Caco-2 (cell line): ENCODE results near the gene TMTC2. TPM values are rescaled to one million over a fixed set of nuclear protein-coding genes. Genes with fewer than 3 reads are reported as not detected.

Experiments used
- BruUV-seq: library from RNA; stranded (reverse); fragments of 400-500 nt; replicated peaks from 2 replicates; lab custom pipeline; 2021; lab: Mats Ljungman, UMichigan
- CTCF ChIA-PET: fragments of 300-600 bp; sonication (Branson Sonifier 250); formaldehyde crosslinking; loops from one replicate; lab custom pipeline; 2022; ENCODE audit warnings: antibody characterized with exemption; lab: Charles Lee
- POLR2A ChIA-PET: fragments of 300-600 bp; sonication (Branson Sonifier 250); formaldehyde crosslinking; loops from one replicate; lab custom pipeline; 2022; ENCODE audit warnings: antibody characterized with exemption; lab: Charles Lee
- DNase-seq, 2 experiments: peaks; one replicate each; pipeline versions ENCODE4 v3.0.0 to v3.0.0-alpha.2; 2020 to 2022
- H3K27me3 ChIP-seq: replicated peaks from 2 replicates; pipeline ENCODE4 v1.6.0; 2011; ENCODE audit warnings: low read length; ENCODE audit not compliant: control insufficient read depth, insufficient read depth
- H3K36me3 ChIP-seq: 2 replicates; pipeline ENCODE4 v1.5.1; 2011; ENCODE audit warnings: low read length; ENCODE audit not compliant: control insufficient read depth, insufficient read depth
- H3K4me1 ChIP-seq: fragments of 250-450 bp; sonication (Bioruptor Pico); 2 replicates; pipeline ENCODE4 v1.5.1; 2020; ENCODE audit warnings: mild to moderate bottlenecking
- H3K4me3 ChIP-seq: 2 replicates; pipeline ENCODE4 v1.5.1; 2011; ENCODE audit warnings: low read depth, mild to moderate bottlenecking, control low read depth, low read length
- H3K9me3 ChIP-seq: fragments of 250-450 bp; sonication (Bioruptor Pico); 2 replicates; pipeline ENCODE4 v1.5.1; 2020; ENCODE audit warnings: mild to moderate bottlenecking, moderate library complexity
- H3K27ac Mint-ChIP-seq: one replicate; pipeline ENCODE4 v1.8.0; 2022; ENCODE audit warnings: mixed read lengths; ENCODE audit not compliant: unreplicated experiment
- H3K27me3 Mint-ChIP-seq: one replicate; pipeline ENCODE4 v1.8.0; 2022; ENCODE audit warnings: mixed read lengths; ENCODE audit not compliant: insufficient read depth, unreplicated experiment
- H3K36me3 Mint-ChIP-seq: one replicate; pipeline ENCODE4 v1.8.0; 2022; ENCODE audit warnings: mild to moderate bottlenecking, mixed read lengths; ENCODE audit not compliant: insufficient read depth, unreplicated experiment
- H3K4me1 Mint-ChIP-seq: one replicate; pipeline ENCODE4 v1.8.0; 2022; ENCODE audit warnings: low read depth, mixed read lengths; ENCODE audit not compliant: unreplicated experiment
- H3K4me3 Mint-ChIP-seq: one replicate; pipeline ENCODE4 v1.8.0; 2022; ENCODE audit warnings: mild to moderate bottlenecking, moderate library complexity, mixed read lengths; ENCODE audit not compliant: unreplicated experiment
- H3K9me3 Mint-ChIP-seq: one replicate; pipeline ENCODE4 v1.8.0; 2022; ENCODE audit warnings: mixed read lengths; ENCODE audit not compliant: unreplicated experiment
- intact Hi-C: fragments of 100-400 bp; cut with micrococcal nuclease; formaldehyde crosslinking; loops from one replicate; pipeline ENCODE4 v1.10.0; 2022; ENCODE audit not compliant: unreplicated experiment
- total RNA-seq: library from RNA; stranded (reverse); gene quantifications from 2 replicates; pipeline ENCODE4 v1.2.3, GENCODE V29; 2022
- TF ChIP-seq, protein P1 (sequence below), 2 experiments: fragments of 200-600 bp in 1 of 2; IDR thresholded peaks; 1 replicate in 1 of 2; 2 replicates in 1 of 2; pipeline versions ENCODE4 v1.5.1 to v1.8.0; 2011 to 2022; ENCODE audit warnings: antibody characterized with exemption in 1 of 2, control low read depth in 1 of 2, inconsistent platforms in 1 of 2, low read depth in 1 of 2, low read length in 1 of 2, mild to moderate bottlenecking in 1 of 2, moderate library complexity in 1 of 2; ENCODE audit not compliant: insufficient read depth in 1 of 2, severe bottlenecking in 1 of 2, unreplicated experiment in 1 of 2

TMTC2 gene
- total RNA-seq, 1 experiment from 2014 or later = 2.2 TPM

DNA sequence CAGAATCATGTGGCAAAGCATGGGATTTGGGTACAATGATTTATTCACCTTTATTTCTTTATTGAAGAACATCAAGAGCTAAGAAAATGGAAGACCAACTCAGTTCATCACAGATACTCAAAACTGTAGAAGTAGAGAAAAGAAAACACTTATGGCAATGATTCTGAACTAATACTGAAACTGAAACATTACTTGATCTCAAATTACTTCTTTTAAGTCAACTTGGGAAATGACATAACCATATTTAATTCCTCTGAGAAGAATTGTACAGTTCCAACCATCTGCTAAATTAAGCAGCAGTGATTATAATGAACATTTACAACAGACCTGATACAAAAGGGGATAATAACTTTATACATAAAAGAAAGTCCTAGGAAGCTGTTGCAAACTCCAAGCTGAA is 466.5 kb downstream of the TMTC2 start:
- intact Hi-C loops = no loop called here
- CTCF ChIA-PET = no interaction called here
- POLR2A ChIA-PET = no interaction called here
- TF ChIP-seq, protein P1, sequence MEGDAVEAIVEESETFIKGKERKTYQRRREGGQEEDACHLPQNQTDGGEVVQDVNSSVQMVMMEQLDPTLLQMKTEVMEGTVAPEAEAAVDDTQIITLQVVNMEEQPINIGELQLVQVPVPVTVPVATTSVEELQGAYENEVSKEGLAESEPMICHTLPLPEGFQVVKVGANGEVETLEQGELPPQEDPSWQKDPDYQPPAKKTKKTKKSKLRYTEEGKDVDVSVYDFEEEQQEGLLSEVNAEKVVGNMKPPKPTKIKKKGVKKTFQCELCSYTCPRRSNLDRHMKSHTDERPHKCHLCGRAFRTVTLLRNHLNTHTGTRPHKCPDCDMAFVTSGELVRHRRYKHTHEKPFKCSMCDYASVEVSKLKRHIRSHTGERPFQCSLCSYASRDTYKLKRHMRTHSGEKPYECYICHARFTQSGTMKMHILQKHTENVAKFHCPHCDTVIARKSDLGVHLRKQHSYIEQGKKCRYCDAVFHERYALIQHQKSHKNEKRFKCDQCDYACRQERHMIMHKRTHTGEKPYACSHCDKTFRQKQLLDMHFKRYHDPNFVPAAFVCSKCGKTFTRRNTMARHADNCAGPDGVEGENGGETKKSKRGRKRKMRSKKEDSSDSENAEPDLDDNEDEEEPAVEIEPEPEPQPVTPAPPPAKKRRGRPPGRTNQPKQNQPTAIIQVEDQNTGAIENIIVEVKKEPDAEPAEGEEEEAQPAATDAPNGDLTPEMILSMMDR (IDR thresholded peaks at IDR 0.05; ENCODE audit: insufficient read depth in 1 of 2, low read depth in 1 of 2, low read length in 1 of 2, severe bottlenecking in 1 of 2, unreplicated experiment in 1 of 2) = no peak
- no peaks in the 10 kb centered on the region for H3K27me3 ChIP-seq
- Mint-ChIP-seq H3K27me3 (peaks cover 3% of the 10 kb centered on the region), H3K4me3 (no peak overlapping the region), H3K9me3 (no peaks in the 10 kb centered on the region), H3K36me3 (no peaks in the 10 kb centered on the region), H3K27ac (no peak overlapping the region), H3K4me1 (no peaks in the 10 kb centered on the region)
- no peaks in the 10 kb centered on the region for H3K4me1 ChIP-seq
- no peak for DNase-seq
- no peaks in the 10 kb centered on the region for H3K36me3 ChIP-seq
- H3K4me3 ChIP-seq = no peak overlapping the region
- BruUV-seq = no TSS peak
- no peaks in the 10 kb centered on the region for H3K9me3 ChIP-seq

DNA sequence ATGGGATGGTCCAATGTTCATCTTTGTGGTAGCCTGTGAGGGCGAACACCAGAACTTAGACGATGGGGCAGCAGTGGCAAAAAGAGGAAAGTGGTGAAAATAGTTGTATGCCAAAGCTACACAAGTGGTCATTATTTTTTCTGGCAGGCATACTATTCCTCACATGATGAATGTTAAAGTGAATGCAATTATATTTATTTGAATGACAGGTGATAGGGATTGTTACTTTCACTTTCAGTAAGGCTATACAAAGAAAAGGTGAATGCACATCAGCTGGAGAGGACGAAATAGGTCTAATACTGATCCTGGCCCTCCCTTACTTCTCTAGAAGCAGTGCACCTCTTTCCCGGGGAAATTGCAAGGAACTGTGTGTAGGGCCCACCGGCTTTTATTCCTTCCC is 470.1 kb downstream of the TMTC2 start:
- no peak for DNase-seq
- no peak overlapping the region for H3K4me3 ChIP-seq
- TF ChIP-seq, protein P1 (IDR thresholded peaks at IDR 0.05; ENCODE audit: insufficient read depth in 1 of 2, low read depth in 1 of 2, low read length in 1 of 2, severe bottlenecking in 1 of 2, unreplicated experiment in 1 of 2) = no peak
- H3K9me3 ChIP-seq = no peaks in the 10 kb centered on the region
- H3K36me3 Mint-ChIP-seq = no peaks in the 10 kb centered on the region
- H3K9me3 Mint-ChIP-seq = no peaks in the 10 kb centered on the region
- H3K4me3 Mint-ChIP-seq = no peak overlapping the region
- no peaks in the 10 kb centered on the region for H3K27me3 Mint-ChIP-seq
- intact Hi-C loops = no loop called here
- no peaks in the 10 kb centered on the region for H3K4me1 ChIP-seq
- CTCF ChIA-PET = no interaction called here
- no peaks in the 10 kb centered on the region for H3K4me1 Mint-ChIP-seq
- H3K36me3 ChIP-seq = no peaks in the 10 kb centered on the region
- H3K27me3 ChIP-seq = no peaks in the 10 kb centered on the region
- POLR2A ChIA-PET = no interaction called here
- no TSS peak for BruUV-seq
- H3K27ac Mint-ChIP-seq = no peak overlapping the region

DNA sequence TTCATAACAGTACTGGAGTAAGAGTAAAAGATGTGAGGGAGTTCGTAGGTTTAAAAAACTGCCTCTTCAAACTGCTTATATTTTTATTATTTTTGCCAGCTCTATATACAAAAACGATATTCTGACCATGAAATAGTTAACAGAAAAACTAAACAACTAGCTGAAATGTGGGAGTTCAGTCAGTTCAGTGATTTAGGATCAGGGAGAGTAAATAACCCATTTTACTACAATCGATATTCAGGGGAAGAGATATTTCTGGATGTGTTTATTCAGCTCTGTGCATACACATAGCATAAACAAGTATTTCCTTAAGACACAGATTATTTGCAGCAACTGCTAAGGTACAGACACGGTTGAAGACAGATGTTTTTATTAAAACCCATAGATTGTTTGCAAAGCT is 470.9 kb downstream of the TMTC2 start:
- H3K4me3 ChIP-seq = no peak overlapping the region
- no peaks in the 10 kb centered on the region for H3K9me3 ChIP-seq
- intact Hi-C loops = no loop called here
- TF ChIP-seq, protein P1 (IDR thresholded peaks at IDR 0.05; ENCODE audit: insufficient read depth in 1 of 2, low read depth in 1 of 2, low read length in 1 of 2, severe bottlenecking in 1 of 2, unreplicated experiment in 1 of 2) = no peak
- POLR2A ChIA-PET = no interaction called here
- no peaks in the 10 kb centered on the region for H3K27me3 ChIP-seq
- Mint-ChIP-seq H3K9me3 (no peaks in the 10 kb centered on the region), H3K36me3 (no peaks in the 10 kb centered on the region), H3K4me3 (no peak overlapping the region), H3K27me3 (no peaks in the 10 kb centered on the region), H3K4me1 (no peaks in the 10 kb centered on the region), H3K27ac (no peak overlapping the region)
- BruUV-seq = no TSS peak
- no peaks in the 10 kb centered on the region for H3K4me1 ChIP-seq
- CTCF ChIA-PET = no interaction called here
- H3K36me3 ChIP-seq = no peaks in the 10 kb centered on the region
- no peak for DNase-seq
